Upper lobe of right lung (tissue), 1 donor: ENCODE results near the gene FAM83D. TPM values are rescaled to one million over a fixed set of nuclear protein-coding genes. Genes with fewer than 3 reads are reported as not detected.
A peak's percentile ranks its signal among the peaks of the same experiment; 100 is the strongest.

ENCODE experiments used
- ATAC-seq: fragments of 200-7000 bp; cut with Tn5 transposase; one replicate; pipeline ENCODE4 v1.9.1; 2020; ENCODE audit warnings: mild to moderate bottlenecking, moderate library complexity
- DNase-seq: peaks from one replicate; pipeline ENCODE4 v3.0.0-alpha.2; 2020
- H3K27ac ChIP-seq: fragments of 200-600 bp; one replicate; pipeline ENCODE4 v1.8.0; 2022
- H3K27me3 ChIP-seq: fragments of 200-600 bp; one replicate; pipeline ENCODE4 v1.8.0; 2022; ENCODE audit warnings: mild to moderate bottlenecking
- H3K36me3 ChIP-seq: fragments of 200-600 bp; one replicate; pipeline ENCODE4 v1.8.0; 2022
- H3K4me1 ChIP-seq: fragments of 200-600 bp; one replicate; pipeline ENCODE4 v1.8.0; 2022
- H3K4me3 ChIP-seq: fragments of 200-600 bp; one replicate; pipeline ENCODE4 v1.8.0; 2022; ENCODE audit warnings: mild to moderate bottlenecking
- H3K9me3 ChIP-seq: fragments of 200-600 bp; one replicate; pipeline ENCODE4 v1.8.0; 2022
- intact Hi-C: fragments of 100-400 bp; cut with DNase I; formaldehyde crosslinking; loops from one replicate; pipeline ENCODE4 v1.11.0; 2022
- total RNA-seq: library from RNA; stranded (reverse); fragmentation: NEBNext Ultra II Directional; extraction: Animal tissue kit (Norgen Biotek cat#: 25700); gene quantifications from one replicate; pipeline ENCODE4 v1.2.1, GENCODE V29; 2021
- TF ChIP-seq, protein P1 (sequence below): fragments of 200-600 bp; IDR thresholded peaks from one replicate; pipeline ENCODE4 v1.8.0; 2022; ENCODE audit warnings: antibody characterized with exemption
- donor health status: DM: no; HTN: yes; CAD: no; lungs with severe emphysema.

Gene FAM83D
- total RNA-seq, 1 donor from 2014 or later = 2.0 TPM

DNA sequence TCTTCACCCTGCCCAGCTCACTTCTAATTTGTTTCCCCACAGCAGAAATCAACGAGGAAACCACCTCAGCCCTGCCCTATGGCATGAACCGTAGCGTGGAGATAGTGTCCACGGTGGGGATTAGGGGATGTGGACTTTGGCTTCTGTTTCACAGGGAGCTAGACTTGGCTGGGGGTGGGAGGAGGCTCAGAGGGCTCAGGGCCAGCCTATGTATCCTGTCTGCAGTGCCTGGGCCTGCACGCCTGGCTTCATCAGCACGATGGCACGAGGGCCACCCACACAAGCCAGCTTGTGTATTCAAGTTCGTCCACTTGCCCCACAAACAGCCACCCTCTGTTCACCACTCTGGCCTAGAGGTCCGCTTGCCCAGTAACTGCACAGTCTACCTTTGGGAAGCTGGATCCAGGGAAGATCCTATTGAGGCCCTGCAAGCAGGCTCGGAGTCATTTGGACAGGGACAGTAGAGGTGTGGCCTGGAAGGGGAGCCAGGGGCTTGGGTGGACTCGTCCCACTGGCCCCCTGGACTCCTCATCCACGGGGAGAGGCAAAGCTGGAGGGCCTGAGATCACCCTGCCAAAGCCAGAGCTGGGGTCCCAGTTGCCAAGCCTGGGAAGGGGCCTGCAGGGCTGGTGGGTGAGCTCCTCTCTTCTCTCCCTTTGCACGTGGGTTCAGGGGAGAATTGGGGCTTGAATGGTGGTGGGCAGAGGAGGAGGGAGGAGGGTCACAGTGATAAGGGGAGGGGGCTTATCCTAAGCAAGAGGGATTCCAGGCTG is 38.0 kb upstream of the FAM83D start:
- peaks cover 3% of the 10 kb centered on the region for H3K4me1 ChIP-seq
- no peak overlapping the region for H3K27ac ChIP-seq
- no peaks in the 10 kb centered on the region for H3K9me3 ChIP-seq
- no peak overlapping the region for H3K4me3 ChIP-seq
- TF ChIP-seq, protein P1, sequence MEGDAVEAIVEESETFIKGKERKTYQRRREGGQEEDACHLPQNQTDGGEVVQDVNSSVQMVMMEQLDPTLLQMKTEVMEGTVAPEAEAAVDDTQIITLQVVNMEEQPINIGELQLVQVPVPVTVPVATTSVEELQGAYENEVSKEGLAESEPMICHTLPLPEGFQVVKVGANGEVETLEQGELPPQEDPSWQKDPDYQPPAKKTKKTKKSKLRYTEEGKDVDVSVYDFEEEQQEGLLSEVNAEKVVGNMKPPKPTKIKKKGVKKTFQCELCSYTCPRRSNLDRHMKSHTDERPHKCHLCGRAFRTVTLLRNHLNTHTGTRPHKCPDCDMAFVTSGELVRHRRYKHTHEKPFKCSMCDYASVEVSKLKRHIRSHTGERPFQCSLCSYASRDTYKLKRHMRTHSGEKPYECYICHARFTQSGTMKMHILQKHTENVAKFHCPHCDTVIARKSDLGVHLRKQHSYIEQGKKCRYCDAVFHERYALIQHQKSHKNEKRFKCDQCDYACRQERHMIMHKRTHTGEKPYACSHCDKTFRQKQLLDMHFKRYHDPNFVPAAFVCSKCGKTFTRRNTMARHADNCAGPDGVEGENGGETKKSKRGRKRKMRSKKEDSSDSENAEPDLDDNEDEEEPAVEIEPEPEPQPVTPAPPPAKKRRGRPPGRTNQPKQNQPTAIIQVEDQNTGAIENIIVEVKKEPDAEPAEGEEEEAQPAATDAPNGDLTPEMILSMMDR = no peak
- H3K27me3 ChIP-seq = no peaks in the 10 kb centered on the region
- DNase-seq = peak; percentile 54
- ATAC-seq = no peak
- no peaks in the 10 kb centered on the region for H3K36me3 ChIP-seq
- intact Hi-C loops = no loop called here

DNA sequence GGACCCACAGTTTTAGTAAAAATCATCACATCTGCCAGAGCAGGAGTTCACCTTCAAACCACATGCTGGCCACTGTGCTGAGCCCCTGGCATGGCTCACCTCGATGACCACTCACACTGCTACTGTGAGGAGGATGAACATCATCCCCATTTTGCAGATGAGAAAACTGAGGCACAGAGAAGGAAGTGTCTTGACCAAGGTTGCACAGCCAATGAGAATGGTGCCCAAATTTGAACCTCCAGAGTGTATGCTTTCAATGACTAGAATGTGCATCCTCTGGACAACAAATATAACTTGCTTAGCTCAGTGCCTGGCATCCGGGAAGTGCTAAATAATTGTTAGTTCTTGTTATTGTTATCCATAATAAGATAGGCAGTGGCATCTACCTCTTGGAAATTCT is 37.2 kb upstream of the FAM83D start:
- DNase-seq = no peak
- TF ChIP-seq, protein P1 = no peak
- Histone ChIP-seq H3K27ac (no peak overlapping the region), H3K27me3 (peaks cover 5% of the 10 kb centered on the region), H3K36me3 (no peaks in the 10 kb centered on the region), H3K9me3 (no peaks in the 10 kb centered on the region), H3K4me1 (no peaks in the 10 kb centered on the region), H3K4me3 (no peak overlapping the region)
- intact Hi-C loops = no loop called here
- no peak for ATAC-seq

DNA sequence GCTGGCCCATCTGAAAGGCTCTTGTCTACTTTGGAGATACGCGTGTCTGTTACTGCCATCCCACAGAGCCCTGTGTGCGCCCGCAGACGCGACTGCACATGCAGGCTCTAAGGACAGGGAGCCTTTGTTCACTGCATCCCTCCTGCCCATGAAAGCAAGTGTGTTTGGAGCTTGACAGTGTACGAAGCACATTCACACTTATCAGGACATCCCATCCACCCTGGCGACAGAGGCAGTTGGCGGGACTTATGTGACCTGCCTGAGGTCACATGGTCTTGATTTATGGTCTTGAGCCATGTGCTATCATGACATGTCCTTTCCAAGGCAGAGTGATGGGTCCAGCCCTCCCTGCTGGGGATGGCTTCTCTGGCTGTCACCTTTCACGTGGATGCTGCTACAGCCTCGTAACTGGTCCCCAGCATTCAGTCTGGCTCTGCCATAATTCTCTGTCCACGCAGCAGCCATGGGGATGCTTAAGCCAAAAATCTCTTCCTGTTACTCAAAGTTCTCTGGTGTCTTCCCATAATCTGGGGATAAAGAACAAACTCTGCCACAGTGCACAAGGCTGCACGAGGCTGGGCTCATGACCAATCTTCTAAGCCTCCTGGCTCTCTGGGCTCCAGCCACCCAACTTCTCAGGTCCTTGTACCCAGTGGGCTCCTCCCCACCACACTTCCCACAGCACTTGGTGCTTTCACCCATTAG is 36.3 kb upstream of the FAM83D start:
- Histone ChIP-seq H3K9me3 (no peaks in the 10 kb centered on the region), H3K27me3 (peaks cover 5% of the 10 kb centered on the region), H3K27ac (no peak overlapping the region), H3K4me1 (no peaks in the 10 kb centered on the region), H3K36me3 (no peaks in the 10 kb centered on the region), H3K4me3 (no peak overlapping the region)
- intact Hi-C loops = loop anchor here (10.0 kb wide), 1 partner anchor 235 kb away; no protein-coding TSS in a partner anchor
- TF ChIP-seq, protein P1 = no peak
- no peak for ATAC-seq
- peak; percentile 53 for DNase-seq

DNA sequence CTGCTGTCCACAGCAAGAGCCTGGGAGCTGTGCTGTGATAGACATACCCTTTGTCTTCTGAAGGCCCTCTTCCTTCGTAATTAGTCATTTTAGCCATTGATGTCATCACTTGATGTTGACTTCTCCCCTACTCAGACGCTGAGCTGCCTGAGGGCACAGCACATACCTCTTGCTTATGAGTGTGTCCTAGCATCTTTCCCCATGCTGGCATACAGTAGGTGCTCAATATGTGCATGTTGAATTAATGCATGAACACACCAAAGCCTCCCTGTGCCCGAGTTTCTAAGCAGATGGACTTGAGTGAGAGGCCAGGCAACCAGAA is 35.8 kb upstream of the FAM83D start:
- ATAC-seq (no peak), DNase-seq (no peak)
- H3K9me3 ChIP-seq = no peaks in the 10 kb centered on the region
- H3K4me1 ChIP-seq = no peaks in the 10 kb centered on the region
- intact Hi-C loops = loop anchor here (10.0 kb wide), 1 partner anchor 236 kb away; no protein-coding TSS in a partner anchor
- H3K4me3 ChIP-seq = no peak overlapping the region
- H3K36me3 ChIP-seq = no peaks in the 10 kb centered on the region
- H3K27ac ChIP-seq = no peak overlapping the region
- H3K27me3 ChIP-seq = peaks cover 5% of the 10 kb centered on the region
- TF ChIP-seq, protein P1 = no peak

DNA sequence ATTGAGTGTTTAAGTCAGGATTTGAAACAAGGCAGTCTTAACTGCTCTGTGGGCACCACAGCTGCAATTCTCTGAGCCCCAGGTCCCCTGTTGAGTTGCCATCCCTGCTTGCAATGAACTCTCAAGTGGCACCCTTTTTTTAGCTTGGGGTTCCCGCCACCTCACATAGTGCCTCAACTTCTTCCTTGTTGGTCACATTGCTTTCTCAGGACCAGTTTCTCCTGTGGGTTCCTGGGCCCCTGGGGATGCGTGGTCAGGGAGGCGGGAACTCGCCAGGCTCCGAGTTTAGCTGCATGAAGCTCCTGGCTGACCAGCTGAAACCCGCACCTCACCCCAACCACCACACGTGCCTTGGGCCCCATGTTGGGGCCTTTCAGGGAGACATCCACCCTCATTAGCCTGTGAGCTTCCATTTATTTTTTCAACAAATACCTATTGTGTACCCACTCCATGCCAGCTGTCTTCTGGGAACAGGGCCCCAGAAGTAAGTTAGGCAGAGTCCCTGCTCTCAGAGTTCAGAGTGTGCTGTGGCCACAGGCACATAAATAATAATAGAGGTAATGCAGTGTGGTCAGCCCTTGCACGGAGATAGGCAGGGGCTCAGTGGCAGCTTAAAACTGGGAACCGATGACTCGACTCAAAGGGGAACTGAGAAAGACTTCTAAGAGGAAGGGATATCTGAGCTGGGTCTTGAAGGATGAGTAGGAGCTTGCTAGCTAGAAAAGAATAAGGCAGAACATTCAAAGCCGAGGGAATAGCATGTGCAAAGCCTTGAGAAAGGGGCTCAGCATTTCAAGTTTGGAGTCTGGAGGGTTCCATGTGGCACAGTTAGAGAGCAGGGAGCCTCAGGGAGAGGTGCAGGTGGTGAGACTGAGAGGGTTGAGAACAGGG is 33.9 kb upstream of the FAM83D start:
- Histone ChIP-seq H3K36me3 (no peaks in the 10 kb centered on the region), H3K27me3 (peaks cover 5% of the 10 kb centered on the region), H3K9me3 (no peaks in the 10 kb centered on the region), H3K4me1 (no peaks in the 10 kb centered on the region), H3K4me3 (no peak overlapping the region), H3K27ac (no peak overlapping the region)
- intact Hi-C loops = loop anchor here (10.0 kb wide), 1 partner anchor 238 kb away; no protein-coding TSS in a partner anchor
- ATAC-seq (no peak), DNase-seq (no peak)
- TF ChIP-seq, protein P1 = no peak
